Measurements from ENCODE around the gene CHMP2A. TPM values are rescaled to one million over a fixed set of nuclear protein-coding genes. Genes with fewer than 3 reads are reported as not detected.
"Not testable (repeated sequence)": the region's sequence is repeated elsewhere in the genome, so short reads cannot be mapped to it uniquely, and the experiment has no call there.

CHMP2A gene
- total RNA-seq, 1 experiment from 2014 or later, result 112 TPM

GRCh38 chr19:58543826-58544590, 10.9 kb downstream of the CHMP2A start, which contains the start of gene TRIM28:
TRIM28 (plus strand) TSS chr19:58544064; CDS start chr19:58544758, 694 bp downstream.
- peaks cover 11% of the 10 kb centered on the region for H3K4me1 ChIP-seq
- Mint-ChIP-seq H3K4me3 (ENCODE audit: unreplicated experiment) (peak within 1 kb of the TSS; percentile 92), H3K9me3 (ENCODE audit: unreplicated experiment) (no peaks in the 10 kb centered on the region), H3K27me3 (ENCODE audit: insufficient read depth, unreplicated experiment) (peaks cover 9% of the 10 kb centered on the region), H3K36me3 (ENCODE audit: insufficient read depth, unreplicated experiment) (peaks cover 54% of the 10 kb centered on the region), H3K4me1 (ENCODE audit: low read depth, unreplicated experiment) (peaks cover 14% of the 10 kb centered on the region), H3K27ac (ENCODE audit: unreplicated experiment) (peak within 1 kb of the TSS; percentile 97)
- no peaks in the 10 kb centered on the region for H3K9me3 ChIP-seq
- H3K36me3 ChIP-seq (ENCODE audit: control insufficient read depth, insufficient read depth, low read length), result peaks cover 18% of the 10 kb centered on the region
- intact Hi-C loops (cut with micrococcal nuclease; ENCODE audit: unreplicated experiment), result loop anchor here (1.0 kb wide), 5 partner anchors 11 to 157 kb away; partner anchors contain the start of genes CHMP2A, RPS5 and ZBTB45
- peak; percentile 99 for DNase-seq
- BruUV-seq (replicated peaks), result TSS peak; percentile 100
- H3K27me3 ChIP-seq (replicated peaks; ENCODE audit: control insufficient read depth, insufficient read depth, low read length), result no peaks in the 10 kb centered on the region
- POLR2A ChIA-PET, result interaction anchor here (0.5 to 1.4 kb wide), 19 partner anchors 10 to 217 kb away, joined by 3 to 40 read pairs (median 5); partner anchors contain the start of genes CHMP2A, MZF1, ZBTB45 and ZNF497
- peak within 1 kb of the TSS; percentile 87 for H3K4me3 ChIP-seq (ENCODE audit: low read depth, low read length)
- no peak for TF ChIP-seq CTCF (IDR thresholded peaks at IDR 0.05; ENCODE audit: insufficient read depth in 1 of 2, low read depth in 1 of 2, low read length in 1 of 2, severe bottlenecking in 1 of 2, unreplicated experiment in 1 of 2)
- CTCF ChIA-PET, result interaction anchor here (1.0 to 1.6 kb wide), 7 partner anchors 11 to 32 kb away, joined by 3 to 22 read pairs (median 5); partner anchors contain the start of genes CHMP2A and ZBTB45

GRCh38 chr19:58542641-58543372, 12.1 kb downstream of the CHMP2A start:
- H3K36me3 Mint-ChIP-seq (ENCODE audit: insufficient read depth, unreplicated experiment), result peaks cover 54% of the 10 kb centered on the region
- H3K9me3 Mint-ChIP-seq (ENCODE audit: unreplicated experiment), result not testable (repeated sequence)

GRCh38 chr19:58539169-58539559, 15.7 kb downstream of the CHMP2A start:
- H3K4me1 ChIP-seq; CTCF ChIA-PET; H3K9me3 ChIP-seq; POLR2A ChIA-PET; DNase-seq; BruUV-seq (replicated peaks); H3K36me3 ChIP-seq (ENCODE audit: control insufficient read depth, insufficient read depth, low read length); H3K9me3 Mint-ChIP-seq (ENCODE audit: unreplicated experiment); intact Hi-C loops (cut with micrococcal nuclease; ENCODE audit: unreplicated experiment); H3K27me3 Mint-ChIP-seq (ENCODE audit: insufficient read depth, unreplicated experiment); H3K27me3 ChIP-seq (replicated peaks; ENCODE audit: control insufficient read depth, insufficient read depth, low read length); H3K4me1 Mint-ChIP-seq (ENCODE audit: low read depth, unreplicated experiment): not testable (repeated sequence)
- peaks cover 18% of the 10 kb centered on the region for H3K36me3 Mint-ChIP-seq (ENCODE audit: insufficient read depth, unreplicated experiment)
- peak overlapping the region; percentile 92 for H3K27ac Mint-ChIP-seq (ENCODE audit: unreplicated experiment)
- H3K4me3 Mint-ChIP-seq (ENCODE audit: unreplicated experiment), result peak overlapping the region; percentile 87
- H3K4me3 ChIP-seq (ENCODE audit: low read depth, low read length), result peak overlapping the region; percentile 45

More at GRCh38 chr19:58542641-58543372, 12.1 kb downstream of the CHMP2A start:
- intact Hi-C loops (cut with micrococcal nuclease; ENCODE audit: unreplicated experiment); H3K27me3 Mint-ChIP-seq (ENCODE audit: insufficient read depth, unreplicated experiment); DNase-seq; BruUV-seq (replicated peaks); H3K27me3 ChIP-seq (replicated peaks; ENCODE audit: control insufficient read depth, insufficient read depth, low read length); H3K9me3 ChIP-seq: not testable (repeated sequence)
- peak overlapping the region; percentile 97 for H3K27ac Mint-ChIP-seq (ENCODE audit: unreplicated experiment)
- H3K4me1 Mint-ChIP-seq (ENCODE audit: low read depth, unreplicated experiment), result peaks cover 20% of the 10 kb centered on the region
- peak overlapping the region; percentile 54 for H3K4me3 ChIP-seq (ENCODE audit: low read depth, low read length)
- H3K36me3 ChIP-seq (ENCODE audit: control insufficient read depth, insufficient read depth, low read length), result peaks cover 13% of the 10 kb centered on the region
- H3K4me3 Mint-ChIP-seq (ENCODE audit: unreplicated experiment), result peak overlapping the region; percentile 16
- H3K4me1 ChIP-seq, result peaks cover 11% of the 10 kb centered on the region
- POLR2A ChIA-PET, result interaction anchor here (1.4 kb wide), 2 partner anchors 23 to 33 kb away, joined by 21 to 37 read pairs; partner anchors contain the start of gene ZBTB45
- CTCF ChIA-PET, result interaction anchor here (1.4 to 1.6 kb wide), 3 partner anchors 16 to 33 kb away, joined by 3 to 22 read pairs (median 6); partner anchors contain the start of gene ZBTB45

Data from Caco-2 (cell line).